Measurements from ENCODE around the gene OSBPL5.

The OSBPL5 gene

GRCh38 chr11:3126901-3127691 is 38.0 kb downstream of the OSBPL5 start:
- no peak for DNase-seq (ENCODE audit: low read depth)
- TF ChIP-seq CTCF (IDR thresholded peaks at IDR 0.05; ENCODE audit: insufficient read depth, low read depth, low read length, missing control alignments), result no peak

GRCh38 chr11:3126207-3126865 is 38.8 kb downstream of the OSBPL5 start:
- no peak for TF ChIP-seq CTCF (IDR thresholded peaks at IDR 0.05; ENCODE audit: insufficient read depth, low read depth, low read length, missing control alignments)
- no peak for DNase-seq (ENCODE audit: low read depth)
- no peak overlapping the region for H3K4me3 ChIP-seq (ENCODE audit: low read depth, low read length)

More at GRCh38 chr11:3126901-3127691, 38.0 kb downstream of the OSBPL5 start:
- H3K4me3 ChIP-seq (ENCODE audit: low read depth, low read length), result no peak overlapping the region

- no peak overlapping the region for H3K4me3 ChIP-seq (ENCODE audit: low read depth, low read length)
- DNase-seq (ENCODE audit: low read depth), result no peak
- no peak for TF ChIP-seq CTCF (IDR thresholded peaks at IDR 0.05; ENCODE audit: insufficient read depth, low read depth, low read length, missing control alignments)
These were observed 40.3 kb downstream of the OSBPL5 start for GRCh38 chr11:3124821-3125220.

- TF ChIP-seq CTCF (IDR thresholded peaks at IDR 0.05; ENCODE audit: insufficient read depth, low read depth, low read length, missing control alignments), result no peak
- no peak for DNase-seq (ENCODE audit: low read depth)
- no peak overlapping the region for H3K4me3 ChIP-seq (ENCODE audit: low read depth, low read length)
These were observed 41.1 kb downstream of the OSBPL5 start for GRCh38 chr11:3123761-3124733.

- H3K4me3 ChIP-seq (ENCODE audit: low read depth, low read length), result no peak overlapping the region
- no peak for DNase-seq (ENCODE audit: low read depth)
- no peak for TF ChIP-seq CTCF (IDR thresholded peaks at IDR 0.05; ENCODE audit: insufficient read depth, low read depth, low read length, missing control alignments)
These were observed 41.8 kb downstream of the OSBPL5 start for GRCh38 chr11:3123305-3123704.

- DNase-seq (ENCODE audit: low read depth), result no peak
- TF ChIP-seq CTCF (IDR thresholded peaks at IDR 0.05; ENCODE audit: insufficient read depth, low read depth, low read length, missing control alignments), result no peak
- no peak overlapping the region for H3K4me3 ChIP-seq (ENCODE audit: low read depth, low read length)
These were observed 42.3 kb downstream of the OSBPL5 start for GRCh38 chr11:3122775-3123201.
